GM21825 (cell line): ENCODE data around the gene PNPLA5.
"Not testable (repeated sequence)": the region's sequence is repeated elsewhere in the genome, so short reads cannot be mapped to it uniquely, and the experiment has no call there.

Source experiments
- ATAC-seq: cut with Tn5 transposase; IDR thresholded peaks from one replicate; pipeline ENCODE4 v1.9.1; 2021; ENCODE audit warnings: mild to moderate bottlenecking, moderate library complexity; ENCODE audit not compliant: unreplicated experiment

Gene PNPLA5

GRCh38 chr22:43881091-43882061 is 10.4 kb downstream of the PNPLA5 start:
- ATAC-seq, result no peak

GRCh38 chr22:43880541-43880991 is 11.2 kb downstream of the PNPLA5 start:
- ATAC-seq, result no peak

GRCh38 chr22:43879901-43880540 is 11.8 kb downstream of the PNPLA5 start:
- no peak for ATAC-seq

GRCh38 chr22:43878831-43879550 is 12.8 kb downstream of the PNPLA5 start:
- no peak for ATAC-seq

- ATAC-seq, result no peak
Measured at GRCh38 chr22:43878079-43878795, 13.6 kb downstream of the PNPLA5 start.

- no peak for ATAC-seq
Measured at GRCh38 chr22:43876866-43877509, 14.8 kb downstream of the PNPLA5 start.

GRCh38 chr22:43869799-43870198 is 22.0 kb downstream of the PNPLA5 start:
- ATAC-seq, result no peak

- ATAC-seq, result not testable (repeated sequence)
Measured at GRCh38 chr22:43869001-43869400, 22.8 kb downstream of the PNPLA5 start.

- ATAC-seq, result no peak
Measured at GRCh38 chr22:43867839-43868635, 23.8 kb downstream of the PNPLA5 start.

GRCh38 chr22:43862882-43863202 is 29.0 kb downstream of the PNPLA5 start:
- no peak for ATAC-seq

- no peak for ATAC-seq
Measured at GRCh38 chr22:43862074-43862881, 29.5 kb downstream of the PNPLA5 start, which contains the start of gene SULT4A1. TSS of gene SULT4A1 (minus strand) at chr22:43862513. CDS start at chr22:43862382, 131 bp downstream.

GRCh38 chr22:43861529-43861928 is 30.3 kb downstream of the PNPLA5 start:
- ATAC-seq, result no peak

GRCh38 chr22:43860831-43861230 is 31.0 kb downstream of the PNPLA5 start:
- ATAC-seq, result no peak

- no peak for ATAC-seq
Measured at GRCh38 chr22:43860126-43860525, 31.7 kb downstream of the PNPLA5 start.

GRCh38 chr22:43859621-43860020 is 32.2 kb downstream of the PNPLA5 start:
- no peak for ATAC-seq

- no peak for ATAC-seq
Measured at GRCh38 chr22:43859176-43859575, 32.6 kb downstream of the PNPLA5 start.

- no peak for ATAC-seq
Measured at GRCh38 chr22:43858156-43858895, 33.5 kb downstream of the PNPLA5 start.

GRCh38 chr22:43857367-43857766 is 34.4 kb downstream of the PNPLA5 start:
- no peak for ATAC-seq
